ENCODE measurements around the gene KLF2. TPM values are rescaled to one million over a fixed set of nuclear protein-coding genes. Genes with fewer than 3 reads are reported as not detected.

KLF2 gene
- total RNA-seq, 2 donors from 2014 or later, result 34.9 to 146 TPM

DNA sequence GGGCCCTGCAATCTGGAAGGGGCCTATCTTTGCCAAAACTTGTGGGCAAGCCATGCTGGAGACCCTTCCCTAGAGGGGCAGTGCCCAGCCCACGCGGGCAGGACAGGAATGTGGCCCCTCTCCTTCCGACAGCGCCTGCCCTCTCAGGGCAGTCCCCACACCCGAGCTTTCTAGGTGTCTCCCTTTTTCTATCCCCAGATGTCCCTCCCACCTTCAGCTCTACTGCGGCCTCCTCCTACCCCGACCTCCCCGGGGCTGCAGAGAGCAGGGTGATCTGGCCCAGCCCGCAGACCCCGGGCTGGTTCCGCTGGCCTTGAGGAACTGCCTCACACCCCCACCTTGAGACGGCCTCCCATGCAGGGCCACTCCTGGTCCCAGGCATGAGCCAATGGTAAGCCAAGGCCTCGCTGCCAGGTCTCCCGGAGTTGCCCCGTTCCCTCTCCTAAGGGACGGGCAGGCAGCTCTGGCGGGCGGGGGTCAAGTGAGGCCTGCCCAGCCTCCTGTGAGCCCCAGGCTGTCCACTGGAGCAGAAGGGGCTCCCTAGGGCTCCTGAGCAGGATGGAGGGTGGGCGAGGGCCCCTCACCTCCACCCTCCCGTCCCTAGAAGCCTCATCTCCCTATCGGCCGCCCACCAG lies 39.7 kb downstream of the KLF2 start:
- H3K27ac ChIP-seq, result no peak overlapping the region
- H3K4me3 ChIP-seq, result no peak overlapping the region
- ATAC-seq (ENCODE audit: insufficient number of reproducible peaks, low FRiP score, low read depth) (no peak), DNase-seq (ENCODE audit: low spot score) (no peak)
- no peaks in the 10 kb centered on the region for H3K4me1 ChIP-seq (ENCODE audit: control insufficient read depth in 1 of 2, low read depth in 2 of 2)
- H3K9me3 ChIP-seq, result no peaks in the 10 kb centered on the region
- H3K36me3 ChIP-seq, result no peaks in the 10 kb centered on the region
- TF ChIP-seq, protein P1, sequence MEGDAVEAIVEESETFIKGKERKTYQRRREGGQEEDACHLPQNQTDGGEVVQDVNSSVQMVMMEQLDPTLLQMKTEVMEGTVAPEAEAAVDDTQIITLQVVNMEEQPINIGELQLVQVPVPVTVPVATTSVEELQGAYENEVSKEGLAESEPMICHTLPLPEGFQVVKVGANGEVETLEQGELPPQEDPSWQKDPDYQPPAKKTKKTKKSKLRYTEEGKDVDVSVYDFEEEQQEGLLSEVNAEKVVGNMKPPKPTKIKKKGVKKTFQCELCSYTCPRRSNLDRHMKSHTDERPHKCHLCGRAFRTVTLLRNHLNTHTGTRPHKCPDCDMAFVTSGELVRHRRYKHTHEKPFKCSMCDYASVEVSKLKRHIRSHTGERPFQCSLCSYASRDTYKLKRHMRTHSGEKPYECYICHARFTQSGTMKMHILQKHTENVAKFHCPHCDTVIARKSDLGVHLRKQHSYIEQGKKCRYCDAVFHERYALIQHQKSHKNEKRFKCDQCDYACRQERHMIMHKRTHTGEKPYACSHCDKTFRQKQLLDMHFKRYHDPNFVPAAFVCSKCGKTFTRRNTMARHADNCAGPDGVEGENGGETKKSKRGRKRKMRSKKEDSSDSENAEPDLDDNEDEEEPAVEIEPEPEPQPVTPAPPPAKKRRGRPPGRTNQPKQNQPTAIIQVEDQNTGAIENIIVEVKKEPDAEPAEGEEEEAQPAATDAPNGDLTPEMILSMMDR (IDR thresholded peaks at IDR 0.05), result no peak
- H3K27me3 ChIP-seq (replicated peaks; ENCODE audit: insufficient read depth), result no peaks in the 10 kb centered on the region

DNA sequence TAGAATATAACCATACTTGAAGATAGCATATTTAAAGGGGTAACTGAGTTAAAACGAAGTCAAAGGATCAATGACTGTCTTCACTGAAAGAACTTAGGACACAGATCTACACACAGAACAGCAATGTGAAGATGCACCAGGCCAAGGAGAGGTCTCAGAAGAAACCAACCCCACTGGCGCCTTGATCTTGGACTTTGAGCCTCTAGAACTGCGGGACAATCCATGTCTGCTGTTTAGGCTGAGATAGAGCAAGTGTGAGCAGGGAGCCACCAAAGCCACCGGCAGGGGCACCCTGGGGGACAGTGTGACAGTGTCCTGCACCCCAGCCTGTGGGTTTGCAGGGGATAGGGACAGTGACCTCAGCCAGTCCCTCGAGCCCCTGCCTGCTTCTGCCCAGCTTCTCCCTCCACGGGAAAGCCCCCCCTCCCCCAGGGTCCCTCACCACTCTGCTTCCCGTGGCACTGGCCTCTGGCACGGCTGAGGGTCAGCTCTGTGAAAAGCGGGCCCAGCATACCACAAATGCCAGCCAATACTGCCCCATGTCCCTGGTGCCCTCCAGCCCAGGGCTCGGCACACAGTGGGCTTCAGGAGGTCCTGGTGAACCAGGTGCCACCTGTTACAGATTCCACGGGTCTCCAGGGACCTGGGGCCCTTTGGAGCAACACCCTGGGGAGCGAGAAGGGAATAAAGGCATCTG lies 40.8 kb downstream of the KLF2 start:
- H3K4me1 ChIP-seq (ENCODE audit: control insufficient read depth in 1 of 2, low read depth in 2 of 2), result no peaks in the 10 kb centered on the region
- no peak overlapping the region for H3K27ac ChIP-seq
- H3K27me3 ChIP-seq (replicated peaks; ENCODE audit: insufficient read depth), result no peaks in the 10 kb centered on the region
- ATAC-seq (ENCODE audit: insufficient number of reproducible peaks, low FRiP score, low read depth) (no peak), DNase-seq (ENCODE audit: low spot score) (no peak)
- no peak overlapping the region for H3K4me3 ChIP-seq
- no peaks in the 10 kb centered on the region for H3K9me3 ChIP-seq
- H3K36me3 ChIP-seq, result peaks cover under 1% of the 10 kb centered on the region
- TF ChIP-seq, protein P1 (IDR thresholded peaks at IDR 0.05), result no peak

- peaks cover 6% of the 10 kb centered on the region for H3K36me3 ChIP-seq
- ATAC-seq (ENCODE audit: insufficient number of reproducible peaks, low FRiP score, low read depth) (no peak), DNase-seq (ENCODE audit: low spot score) (no peak)
- H3K4me1 ChIP-seq (ENCODE audit: control insufficient read depth in 1 of 2, low read depth in 2 of 2), result no peaks in the 10 kb centered on the region
- H3K4me3 ChIP-seq, result no peak overlapping the region
- no peaks in the 10 kb centered on the region for H3K27me3 ChIP-seq (replicated peaks; ENCODE audit: insufficient read depth)
- H3K9me3 ChIP-seq, result no peaks in the 10 kb centered on the region
- TF ChIP-seq, protein P1 (IDR thresholded peaks at IDR 0.05), result no peak
- no peak overlapping the region for H3K27ac ChIP-seq
Measured at GRCh38 chr19:16366056-16366432, 41.4 kb downstream of the KLF2 start.

GRCh38 chr19:16366433-16367260 lies 42.0 kb downstream of the KLF2 start:
- TF ChIP-seq, protein P1 (IDR thresholded peaks at IDR 0.05), result no peak
- Histone ChIP-seq H3K9me3 (no peaks in the 10 kb centered on the region), H3K36me3 (peaks cover 6% of the 10 kb centered on the region), H3K4me3 (peak overlapping the region; percentile 36), H3K4me1 (ENCODE audit: control insufficient read depth in 1 of 2, low read depth in 2 of 2) (no peaks in the 10 kb centered on the region), H3K27ac (peak overlapping the region in 1 of 2 donors; percentile 20), H3K27me3 (replicated peaks; ENCODE audit: insufficient read depth) (no peaks in the 10 kb centered on the region)
- no peak for ATAC-seq (ENCODE audit: insufficient number of reproducible peaks, low FRiP score, low read depth)
- DNase-seq (ENCODE audit: low spot score), result no peak

DNA sequence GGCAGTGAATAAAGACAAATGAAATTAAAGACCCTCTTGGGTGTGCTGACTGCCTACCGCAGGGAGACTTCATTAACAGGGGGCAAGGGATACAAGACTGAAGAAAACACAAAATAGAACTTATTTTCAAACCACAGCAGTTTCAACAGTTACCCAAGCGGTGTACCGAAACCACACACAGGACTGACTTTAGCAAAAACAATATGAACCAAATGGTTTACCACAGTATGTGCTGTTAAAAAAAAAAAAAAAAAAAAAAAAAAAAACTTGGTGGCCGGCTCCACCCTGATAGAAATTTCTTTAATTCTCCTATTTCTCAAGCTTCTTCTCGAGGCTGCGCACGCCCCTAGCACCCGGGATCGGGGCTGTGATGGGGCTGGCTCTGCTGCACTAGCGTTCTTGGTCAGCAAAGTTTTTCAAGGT lies 42.6 kb downstream of the KLF2 start:
- Histone ChIP-seq H3K4me3 (peak overlapping the region; percentile 36), H3K4me1 (ENCODE audit: control insufficient read depth in 1 of 2, low read depth in 2 of 2) (peaks cover 3 to 6% of the 10 kb centered on the region in 2 donors), H3K9me3 (no peaks in the 10 kb centered on the region), H3K36me3 (peaks cover 6% of the 10 kb centered on the region), H3K27me3 (replicated peaks; ENCODE audit: insufficient read depth) (no peaks in the 10 kb centered on the region), H3K27ac (peak overlapping the region in 1 of 2 donors; percentile 20)
- no peak for ATAC-seq (ENCODE audit: insufficient number of reproducible peaks, low FRiP score, low read depth)
- no peak for DNase-seq (ENCODE audit: low spot score)
- TF ChIP-seq, protein P1 (IDR thresholded peaks at IDR 0.05), result no peak
